GM23338 (cell line): ENCODE measurements around the gene RAB1B.

ENCODE experiments used
- CREB1 ChIP-seq: fragments of 250-450 bp; sonication (Bioruptor Pico); IDR thresholded peaks from 2 replicates; pipeline ENCODE4 v1.5.0; 2020; ENCODE audit warnings: low read depth, mild to moderate bottlenecking, moderate library complexity
- CTCF ChIP-seq, 2 experiments: fragments of 200-600 bp in 1 of 2; sonication (generic) in 1 of 2; conservative IDR thresholded peaks; 2 replicates each; pipeline versions ENCODE4 v1.5.1 to v1.6.1; 2016 to 2017; ENCODE audit warnings: antibody characterized with exemption in 2 of 2, low read depth in 2 of 2, mild to moderate bottlenecking in 2 of 2, moderate library complexity in 1 of 2
- ETS1 ChIP-seq: IDR thresholded peaks from 2 replicates; pipeline ENCODE4 v1.6.1; 2016; ENCODE audit warnings: antibody characterized with exemption
- EZH2 ChIP-seq: fragments of 200-600 bp; sonication (generic); IDR thresholded peaks from one replicate; pipeline ENCODE4 v1.8.0; 2017; ENCODE audit warnings: antibody characterized with exemption, mild to moderate bottlenecking, low read depth; ENCODE audit not compliant: unreplicated experiment
- EZH2phosphoT487 ChIP-seq: fragments of 200-600 bp; sonication (generic); IDR thresholded peaks from one replicate; pipeline ENCODE4 v1.8.1; 2018; ENCODE audit warnings: antibody characterized with exemption; ENCODE audit not compliant: unreplicated experiment
- JUNB ChIP-seq: IDR thresholded peaks from one replicate; pipeline ENCODE4 v1.6.1; 2016; ENCODE audit warnings: antibody characterized with exemption; ENCODE audit not compliant: unreplicated experiment
- NANOG ChIP-seq: IDR thresholded peaks from 2 replicates; pipeline ENCODE4 v1.6.1; 2016; ENCODE audit warnings: antibody characterized with exemption, borderline replicate concordance
- POLR2AphosphoS5 ChIP-seq: IDR thresholded peaks from 2 replicates; pipeline ENCODE4 v1.6.1; 2016; ENCODE audit warnings: antibody characterized with exemption, low read depth
- STAT1 ChIP-seq: IDR thresholded peaks from one replicate; pipeline ENCODE4 v1.6.1; 2016; ENCODE audit warnings: antibody characterized with exemption; ENCODE audit not compliant: unreplicated experiment
- ZNF114 ChIP-seq: fragments of 250-450 bp; sonication (Bioruptor Pico); IDR thresholded peaks from 2 replicates; pipeline ENCODE4 v1.5.0; 2020; ENCODE audit warnings: mild to moderate bottlenecking, moderate library complexity
- ZNF331 ChIP-seq: fragments of 250-450 bp; sonication (Bioruptor Pico); IDR thresholded peaks from 2 replicates; pipeline ENCODE4 v1.5.0; 2020; ENCODE audit warnings: low read depth, mild to moderate bottlenecking, moderate library complexity
- TF ChIP-seq, protein P1 (sequence below): IDR thresholded peaks from one replicate; pipeline ENCODE4 v1.6.1; 2018; ENCODE audit warnings: antibody characterized with exemption; ENCODE audit not compliant: unreplicated experiment
- TF ChIP-seq, protein P2 (sequence below): fragments of 250-450 bp; sonication (Bioruptor Pico); IDR thresholded peaks from 2 replicates; pipeline ENCODE4 v1.5.0; 2020; ENCODE audit warnings: mild to moderate bottlenecking, moderate library complexity

DNA sequence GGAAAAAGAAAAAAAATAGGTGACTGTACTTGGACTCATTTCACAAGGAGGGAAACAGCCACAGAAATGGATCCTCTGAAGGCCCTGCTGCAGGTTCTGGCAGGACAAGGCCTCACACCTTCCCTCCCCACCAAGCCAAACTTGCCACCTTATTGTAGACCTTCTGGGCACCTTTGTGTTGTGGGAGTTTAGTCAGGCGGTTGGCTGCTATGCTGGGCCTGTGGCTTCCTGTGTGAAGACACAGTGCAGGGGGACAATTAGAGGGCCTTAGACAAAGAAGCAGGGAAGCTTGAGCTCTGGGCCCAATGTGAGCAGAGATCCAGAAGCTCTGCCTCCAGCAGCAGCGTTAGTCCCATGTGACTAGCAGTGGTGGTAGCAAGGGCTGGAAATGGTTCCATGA is 4.2 kb downstream of the RAB1B start:
- no peak for TF ChIP-seq POLR2AphosphoS5
- no peak for TF ChIP-seq CTCF (conservative IDR thresholded peaks at IDR 0.05; ENCODE audit: low read depth in 2 of 2)
- no peak for TF ChIP-seq EZH2
- TF ChIP-seq, protein P1, sequence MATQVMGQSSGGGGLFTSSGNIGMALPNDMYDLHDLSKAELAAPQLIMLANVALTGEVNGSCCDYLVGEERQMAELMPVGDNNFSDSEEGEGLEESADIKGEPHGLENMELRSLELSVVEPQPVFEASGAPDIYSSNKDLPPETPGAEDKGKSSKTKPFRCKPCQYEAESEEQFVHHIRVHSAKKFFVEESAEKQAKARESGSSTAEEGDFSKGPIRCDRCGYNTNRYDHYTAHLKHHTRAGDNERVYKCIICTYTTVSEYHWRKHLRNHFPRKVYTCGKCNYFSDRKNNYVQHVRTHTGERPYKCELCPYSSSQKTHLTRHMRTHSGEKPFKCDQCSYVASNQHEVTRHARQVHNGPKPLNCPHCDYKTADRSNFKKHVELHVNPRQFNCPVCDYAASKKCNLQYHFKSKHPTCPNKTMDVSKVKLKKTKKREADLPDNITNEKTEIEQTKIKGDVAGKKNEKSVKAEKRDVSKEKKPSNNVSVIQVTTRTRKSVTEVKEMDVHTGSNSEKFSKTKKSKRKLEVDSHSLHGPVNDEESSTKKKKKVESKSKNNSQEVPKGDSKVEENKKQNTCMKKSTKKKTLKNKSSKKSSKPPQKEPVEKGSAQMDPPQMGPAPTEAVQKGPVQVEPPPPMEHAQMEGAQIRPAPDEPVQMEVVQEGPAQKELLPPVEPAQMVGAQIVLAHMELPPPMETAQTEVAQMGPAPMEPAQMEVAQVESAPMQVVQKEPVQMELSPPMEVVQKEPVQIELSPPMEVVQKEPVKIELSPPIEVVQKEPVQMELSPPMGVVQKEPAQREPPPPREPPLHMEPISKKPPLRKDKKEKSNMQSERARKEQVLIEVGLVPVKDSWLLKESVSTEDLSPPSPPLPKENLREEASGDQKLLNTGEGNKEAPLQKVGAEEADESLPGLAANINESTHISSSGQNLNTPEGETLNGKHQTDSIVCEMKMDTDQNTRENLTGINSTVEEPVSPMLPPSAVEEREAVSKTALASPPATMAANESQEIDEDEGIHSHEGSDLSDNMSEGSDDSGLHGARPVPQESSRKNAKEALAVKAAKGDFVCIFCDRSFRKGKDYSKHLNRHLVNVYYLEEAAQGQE, result no peak
- no peak for TF ChIP-seq JUNB
- no peak for TF ChIP-seq EZH2phosphoT487
- no peak for TF ChIP-seq ETS1
- no peak for TF ChIP-seq CREB1 (CRISPR knock-in tag)
- no peak for TF ChIP-seq NANOG
- no peak for TF ChIP-seq ZNF331 (CRISPR knock-in tag)
- no peak for TF ChIP-seq STAT1
- TF ChIP-seq, protein P2, sequence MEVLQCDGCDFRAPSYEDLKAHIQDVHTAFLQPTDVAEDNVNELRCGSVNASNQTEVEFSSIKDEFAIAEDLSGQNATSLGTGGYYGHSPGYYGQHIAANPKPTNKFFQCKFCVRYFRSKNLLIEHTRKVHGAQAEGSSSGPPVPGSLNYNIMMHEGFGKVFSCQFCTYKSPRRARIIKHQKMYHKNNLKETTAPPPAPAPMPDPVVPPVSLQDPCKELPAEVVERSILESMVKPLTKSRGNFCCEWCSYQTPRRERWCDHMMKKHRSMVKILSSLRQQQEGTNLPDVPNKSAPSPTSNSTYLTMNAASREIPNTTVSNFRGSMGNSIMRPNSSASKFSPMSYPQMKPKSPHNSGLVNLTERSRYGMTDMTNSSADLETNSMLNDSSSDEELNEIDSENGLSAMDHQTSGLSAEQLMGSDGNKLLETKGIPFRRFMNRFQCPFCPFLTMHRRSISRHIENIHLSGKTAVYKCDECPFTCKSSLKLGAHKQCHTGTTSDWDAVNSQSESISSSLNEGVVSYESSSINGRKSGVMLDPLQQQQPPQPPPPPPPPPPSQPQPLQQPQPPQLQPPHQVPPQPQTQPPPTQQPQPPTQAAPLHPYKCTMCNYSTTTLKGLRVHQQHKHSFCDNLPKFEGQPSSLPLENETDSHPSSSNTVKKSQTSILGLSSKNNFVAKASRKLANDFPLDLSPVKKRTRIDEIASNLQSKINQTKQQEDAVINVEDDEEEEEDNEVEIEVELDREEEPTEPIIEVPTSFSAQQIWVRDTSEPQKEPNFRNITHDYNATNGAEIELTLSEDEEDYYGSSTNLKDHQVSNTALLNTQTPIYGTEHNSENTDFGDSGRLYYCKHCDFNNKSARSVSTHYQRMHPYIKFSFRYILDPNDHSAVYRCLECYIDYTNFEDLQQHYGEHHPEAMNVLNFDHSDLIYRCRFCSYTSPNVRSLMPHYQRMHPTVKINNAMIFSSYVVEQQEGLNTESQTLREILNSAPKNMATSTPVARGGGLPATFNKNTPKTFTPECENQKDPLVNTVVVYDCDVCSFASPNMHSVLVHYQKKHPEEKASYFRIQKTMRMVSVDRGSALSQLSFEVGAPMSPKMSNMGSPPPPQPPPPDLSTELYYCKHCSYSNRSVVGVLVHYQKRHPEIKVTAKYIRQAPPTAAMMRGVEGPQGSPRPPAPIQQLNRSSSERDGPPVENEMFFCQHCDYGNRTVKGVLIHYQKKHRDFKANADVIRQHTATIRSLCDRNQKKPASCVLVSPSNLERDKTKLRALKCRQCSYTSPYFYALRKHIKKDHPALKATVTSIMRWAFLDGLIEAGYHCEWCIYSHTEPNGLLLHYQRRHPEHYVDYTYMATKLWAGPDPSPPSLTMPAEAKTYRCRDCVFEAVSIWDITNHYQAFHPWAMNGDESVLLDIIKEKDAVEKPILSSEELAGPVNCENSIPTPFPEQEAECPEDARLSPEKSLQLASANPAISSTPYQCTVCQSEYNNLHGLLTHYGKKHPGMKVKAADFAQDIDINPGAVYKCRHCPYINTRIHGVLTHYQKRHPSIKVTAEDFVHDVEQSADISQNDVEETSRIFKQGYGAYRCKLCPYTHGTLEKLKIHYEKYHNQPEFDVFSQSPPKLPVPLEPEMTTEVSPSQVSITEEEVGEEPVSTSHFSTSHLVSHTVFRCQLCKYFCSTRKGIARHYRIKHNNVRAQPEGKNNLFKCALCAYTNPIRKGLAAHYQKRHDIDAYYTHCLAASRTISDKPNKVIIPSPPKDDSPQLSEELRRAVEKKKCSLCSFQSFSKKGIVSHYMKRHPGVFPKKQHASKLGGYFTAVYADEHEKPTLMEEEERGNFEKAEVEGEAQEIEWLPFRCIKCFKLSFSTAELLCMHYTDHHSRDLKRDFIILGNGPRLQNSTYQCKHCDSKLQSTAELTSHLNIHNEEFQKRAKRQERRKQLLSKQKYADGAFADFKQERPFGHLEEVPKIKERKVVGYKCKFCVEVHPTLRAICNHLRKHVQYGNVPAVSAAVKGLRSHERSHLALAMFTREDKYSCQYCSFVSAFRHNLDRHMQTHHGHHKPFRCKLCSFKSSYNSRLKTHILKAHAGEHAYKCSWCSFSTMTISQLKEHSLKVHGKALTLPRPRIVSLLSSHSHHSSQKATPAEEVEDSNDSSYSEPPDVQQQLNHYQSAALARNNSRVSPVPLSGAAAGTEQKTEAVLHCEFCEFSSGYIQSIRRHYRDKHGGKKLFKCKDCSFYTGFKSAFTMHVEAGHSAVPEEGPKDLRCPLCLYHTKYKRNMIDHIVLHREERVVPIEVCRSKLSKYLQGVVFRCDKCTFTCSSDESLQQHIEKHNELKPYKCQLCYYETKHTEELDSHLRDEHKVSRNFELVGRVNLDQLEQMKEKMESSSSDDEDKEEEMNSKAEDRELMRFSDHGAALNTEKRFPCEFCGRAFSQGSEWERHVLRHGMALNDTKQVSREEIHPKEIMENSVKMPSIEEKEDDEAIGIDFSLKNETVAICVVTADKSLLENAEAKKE (CRISPR knock-in tag), result no peak
- TF ChIP-seq ZNF114 (CRISPR knock-in tag), result no peak
